ENCODE results near the gene TBCK.

Gene TBCK

DNA sequence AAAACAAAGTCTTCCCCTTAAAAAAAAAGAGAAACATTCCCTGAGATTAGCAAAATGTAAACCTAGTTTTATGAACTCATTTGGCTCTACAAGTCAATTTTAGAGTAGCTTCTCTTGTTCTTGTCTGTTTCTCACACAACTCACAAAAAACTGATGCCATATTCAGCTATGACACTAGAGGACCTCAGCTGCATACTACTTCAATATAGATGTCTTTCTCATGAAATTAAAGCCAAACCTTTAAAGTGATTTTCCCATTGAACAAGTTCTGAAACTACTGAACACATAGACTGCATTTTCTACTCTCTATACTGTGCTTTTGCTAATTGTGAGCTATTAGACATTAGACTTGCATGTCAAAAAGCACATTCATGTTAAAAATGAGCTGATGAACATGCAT, 49.8 kb downstream of the TBCK start:
- H3K4me1 ChIP-seq (ENCODE audit: control insufficient read depth, insufficient read depth, low read length), result no peaks in the 10 kb centered on the region
- H3K27ac ChIP-seq (ENCODE audit: low read depth, low read length), result no peak overlapping the region
- no peaks in the 10 kb centered on the region for H3K27me3 ChIP-seq (ENCODE audit: control insufficient read depth, insufficient read depth, low read length)
- no peaks in the 10 kb centered on the region for H3K36me3 ChIP-seq (ENCODE audit: control insufficient read depth, insufficient read depth, low read length)
- H3K9ac ChIP-seq (ENCODE audit: low read length), result no peak overlapping the region
- no peak overlapping the region for H3K4me3 ChIP-seq (ENCODE audit: low read length)

- no peaks in the 10 kb centered on the region for H3K36me3 ChIP-seq (ENCODE audit: control insufficient read depth, insufficient read depth, low read length)
- no peak overlapping the region for H3K9ac ChIP-seq (ENCODE audit: low read length)
- H3K27ac ChIP-seq (ENCODE audit: low read depth, low read length), result no peak overlapping the region
- H3K4me1 ChIP-seq (ENCODE audit: control insufficient read depth, insufficient read depth, low read length), result no peaks in the 10 kb centered on the region
- H3K4me3 ChIP-seq (ENCODE audit: low read length), result no peak overlapping the region
- no peaks in the 10 kb centered on the region for H3K27me3 ChIP-seq (ENCODE audit: control insufficient read depth, insufficient read depth, low read length)
Observed at GRCh38 chr4:106264331-106264728, 51.7 kb downstream of the TBCK start.

- Histone ChIP-seq H3K4me1 (ENCODE audit: control insufficient read depth, insufficient read depth, low read length) (no peaks in the 10 kb centered on the region), H3K9ac (ENCODE audit: low read length) (no peak overlapping the region), H3K27ac (ENCODE audit: low read depth, low read length) (no peak overlapping the region), H3K27me3 (ENCODE audit: control insufficient read depth, insufficient read depth, low read length) (no peaks in the 10 kb centered on the region), H3K4me3 (ENCODE audit: low read length) (no peak overlapping the region), H3K36me3 (ENCODE audit: control insufficient read depth, insufficient read depth, low read length) (no peaks in the 10 kb centered on the region)
Observed at GRCh38 chr4:106263594-106264330, 52.2 kb downstream of the TBCK start.

- Histone ChIP-seq H3K9ac (ENCODE audit: low read length) (no peak overlapping the region), H3K27ac (ENCODE audit: low read depth, low read length) (no peak overlapping the region), H3K27me3 (ENCODE audit: control insufficient read depth, insufficient read depth, low read length) (no peaks in the 10 kb centered on the region), H3K4me1 (ENCODE audit: control insufficient read depth, insufficient read depth, low read length) (no peaks in the 10 kb centered on the region), H3K36me3 (ENCODE audit: control insufficient read depth, insufficient read depth, low read length) (no peaks in the 10 kb centered on the region), H3K4me3 (ENCODE audit: low read length) (no peak overlapping the region)
Observed at GRCh38 chr4:106261980-106262379, 54.0 kb downstream of the TBCK start.

- H3K9ac ChIP-seq (ENCODE audit: low read length), result no peak overlapping the region
- H3K4me1 ChIP-seq (ENCODE audit: control insufficient read depth, insufficient read depth, low read length), result no peaks in the 10 kb centered on the region
- no peak overlapping the region for H3K4me3 ChIP-seq (ENCODE audit: low read length)
- peaks cover 6% of the 10 kb centered on the region for H3K36me3 ChIP-seq (ENCODE audit: control insufficient read depth, insufficient read depth, low read length)
- H3K27ac ChIP-seq (ENCODE audit: low read depth, low read length), result no peak overlapping the region
- H3K27me3 ChIP-seq (ENCODE audit: control insufficient read depth, insufficient read depth, low read length), result no peaks in the 10 kb centered on the region
Observed at GRCh38 chr4:106258145-106259045, 57.6 kb downstream of the TBCK start.

GRCh38 chr4:106256190-106256589, 59.8 kb downstream of the TBCK start:
- H3K4me1 ChIP-seq (ENCODE audit: control insufficient read depth, insufficient read depth, low read length), result no peaks in the 10 kb centered on the region
- H3K27me3 ChIP-seq (ENCODE audit: control insufficient read depth, insufficient read depth, low read length), result no peaks in the 10 kb centered on the region
- peaks cover 6% of the 10 kb centered on the region for H3K36me3 ChIP-seq (ENCODE audit: control insufficient read depth, insufficient read depth, low read length)
- H3K9ac ChIP-seq (ENCODE audit: low read length), result no peak overlapping the region
- H3K27ac ChIP-seq (ENCODE audit: low read depth, low read length), result no peak overlapping the region
- no peak overlapping the region for H3K4me3 ChIP-seq (ENCODE audit: low read length)

GRCh38 chr4:106255195-106255594, 60.8 kb downstream of the TBCK start:
- Histone ChIP-seq H3K4me3 (ENCODE audit: low read length) (no peak overlapping the region), H3K4me1 (ENCODE audit: control insufficient read depth, insufficient read depth, low read length) (no peaks in the 10 kb centered on the region), H3K9ac (ENCODE audit: low read length) (no peak overlapping the region), H3K27me3 (ENCODE audit: control insufficient read depth, insufficient read depth, low read length) (no peaks in the 10 kb centered on the region), H3K27ac (ENCODE audit: low read depth, low read length) (no peak overlapping the region), H3K36me3 (ENCODE audit: control insufficient read depth, insufficient read depth, low read length) (peaks cover 6% of the 10 kb centered on the region)

DNA sequence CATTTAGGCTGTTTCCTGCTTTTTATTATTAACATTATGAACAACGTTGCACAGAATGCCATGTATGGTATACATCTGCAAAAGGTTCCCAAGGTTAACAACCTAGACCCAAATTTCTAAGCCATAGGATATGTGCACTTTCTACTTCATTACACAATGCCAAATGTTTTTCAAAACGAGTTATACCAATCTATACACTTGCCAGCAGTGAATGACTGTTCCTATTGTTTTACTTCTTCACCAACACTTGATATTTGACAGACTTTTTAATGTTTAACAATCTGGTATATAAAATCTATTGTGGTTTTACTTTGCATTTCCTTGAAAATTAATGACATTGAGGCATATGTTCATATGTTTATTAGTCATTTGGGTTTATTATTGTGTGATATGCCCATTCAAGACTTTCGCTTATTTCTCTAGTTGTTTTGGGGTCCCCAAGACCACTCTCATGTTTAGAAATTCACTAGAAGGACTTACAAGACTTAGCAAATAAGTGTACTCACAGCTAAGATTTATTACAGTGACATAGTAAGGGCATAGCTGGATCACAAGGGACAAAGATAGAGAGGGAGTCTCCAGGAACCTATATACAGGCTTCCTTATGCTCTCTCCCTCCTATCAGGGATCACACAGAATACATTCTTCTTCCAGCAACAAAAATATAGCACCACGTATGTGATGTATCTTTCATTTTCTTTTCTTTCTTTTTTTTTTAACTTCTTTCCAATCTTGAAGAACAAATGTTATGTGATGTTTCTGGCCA, 62.5 kb downstream of the TBCK start:
- Histone ChIP-seq H3K4me3 (ENCODE audit: low read length) (no peak overlapping the region), H3K27ac (ENCODE audit: low read depth, low read length) (no peak overlapping the region), H3K9ac (ENCODE audit: low read length) (no peak overlapping the region), H3K36me3 (ENCODE audit: control insufficient read depth, insufficient read depth, low read length) (peaks cover 6% of the 10 kb centered on the region), H3K4me1 (ENCODE audit: control insufficient read depth, insufficient read depth, low read length) (no peaks in the 10 kb centered on the region), H3K27me3 (ENCODE audit: control insufficient read depth, insufficient read depth, low read length) (no peaks in the 10 kb centered on the region)

- no peaks in the 10 kb centered on the region for H3K4me1 ChIP-seq (ENCODE audit: control insufficient read depth, insufficient read depth, low read length)
- H3K27ac ChIP-seq (ENCODE audit: low read depth, low read length), result no peak overlapping the region
- no peak overlapping the region for H3K9ac ChIP-seq (ENCODE audit: low read length)
- peaks cover 3% of the 10 kb centered on the region for H3K36me3 ChIP-seq (ENCODE audit: control insufficient read depth, insufficient read depth, low read length)
- no peaks in the 10 kb centered on the region for H3K27me3 ChIP-seq (ENCODE audit: control insufficient read depth, insufficient read depth, low read length)
- H3K4me3 ChIP-seq (ENCODE audit: low read length), result no peak overlapping the region
Observed at GRCh38 chr4:106247600-106247999, 68.4 kb downstream of the TBCK start.

- Histone ChIP-seq H3K4me3 (ENCODE audit: low read length) (no peak overlapping the region), H3K4me1 (ENCODE audit: control insufficient read depth, insufficient read depth, low read length) (no peaks in the 10 kb centered on the region), H3K27me3 (ENCODE audit: control insufficient read depth, insufficient read depth, low read length) (no peaks in the 10 kb centered on the region), H3K27ac (ENCODE audit: low read depth, low read length) (no peak overlapping the region), H3K36me3 (ENCODE audit: control insufficient read depth, insufficient read depth, low read length) (peaks cover 3% of the 10 kb centered on the region), H3K9ac (ENCODE audit: low read length) (no peak overlapping the region)
Observed at GRCh38 chr4:106246441-106246840, 69.6 kb downstream of the TBCK start.

- Histone ChIP-seq H3K4me1 (ENCODE audit: control insufficient read depth, insufficient read depth, low read length) (no peaks in the 10 kb centered on the region), H3K36me3 (ENCODE audit: control insufficient read depth, insufficient read depth, low read length) (peaks cover 3% of the 10 kb centered on the region), H3K27ac (ENCODE audit: low read depth, low read length) (no peak overlapping the region), H3K9ac (ENCODE audit: low read length) (no peak overlapping the region), H3K27me3 (ENCODE audit: control insufficient read depth, insufficient read depth, low read length) (no peaks in the 10 kb centered on the region), H3K4me3 (ENCODE audit: low read length) (no peak overlapping the region)
Observed at GRCh38 chr4:106245176-106245575, 70.8 kb downstream of the TBCK start.

GRCh38 chr4:106240699-106241098, 75.3 kb downstream of the TBCK start:
- H3K27ac ChIP-seq (ENCODE audit: low read depth, low read length), result no peak overlapping the region
- H3K4me1 ChIP-seq (ENCODE audit: control insufficient read depth, insufficient read depth, low read length), result no peaks in the 10 kb centered on the region
- no peak overlapping the region for H3K9ac ChIP-seq (ENCODE audit: low read length)
- H3K27me3 ChIP-seq (ENCODE audit: control insufficient read depth, insufficient read depth, low read length), result no peaks in the 10 kb centered on the region
- no peak overlapping the region for H3K4me3 ChIP-seq (ENCODE audit: low read length)
- peaks cover 2% of the 10 kb centered on the region for H3K36me3 ChIP-seq (ENCODE audit: control insufficient read depth, insufficient read depth, low read length)
